ENCODE results near the gene TLR10.
A peak's percentile ranks its signal among the peaks of the same experiment; 100 is the strongest.

TLR10 gene

GRCh38 chr4:38765382-38765781 is 17.4 kb downstream of the TLR10 start:
- peak; percentile 44 to 72 for DNase-seq

- DNase-seq: peak in 1 of 2 donors; percentile 13
These were observed 18.5 kb downstream of the TLR10 start for GRCh38 chr4:38764277-38764676.

- no peak for DNase-seq
These were observed 20.2 kb downstream of the TLR10 start for GRCh38 chr4:38762560-38762959.

GRCh38 chr4:38759790-38760122 is 23.0 kb downstream of the TLR10 start:
- DNase-seq: no peak

GRCh38 chr4:38759113-38759789 is 23.5 kb downstream of the TLR10 start:
- peak; percentile 75 to 82 for DNase-seq

- no peak for DNase-seq
These were observed 24.7 kb downstream of the TLR10 start for GRCh38 chr4:38757945-38758600.

- DNase-seq: no peak
These were observed 29.6 kb downstream of the TLR10 start for GRCh38 chr4:38752941-38753806.

- DNase-seq: peak; percentile 25 to 45
These were observed 30.3 kb downstream of the TLR10 start for GRCh38 chr4:38752372-38752940.

GRCh38 chr4:38751341-38752010 is 31.3 kb downstream of the TLR10 start:
- no peak for DNase-seq

- DNase-seq: no peak
These were observed 33.5 kb downstream of the TLR10 start for GRCh38 chr4:38749336-38749735.

GRCh38 chr4:38747629-38748028 is 35.2 kb downstream of the TLR10 start:
- DNase-seq: no peak

- DNase-seq: no peak
These were observed 36.9 kb downstream of the TLR10 start for GRCh38 chr4:38745881-38746280.

- peak; percentile 68 to 77 for DNase-seq
These were observed 38.9 kb downstream of the TLR10 start for GRCh38 chr4:38743866-38744265.

- DNase-seq: no peak
These were observed 42.5 kb downstream of the TLR10 start for GRCh38 chr4:38740303-38740702.

GRCh38 chr4:38738940-38739803 is 43.6 kb downstream of the TLR10 start:
- no peak for DNase-seq

GRCh38 chr4:38735870-38736269 is 46.9 kb downstream of the TLR10 start:
- DNase-seq: no peak

- DNase-seq: peak; percentile 81 to 87
These were observed 47.9 kb downstream of the TLR10 start for GRCh38 chr4:38734911-38735310.

GRCh38 chr4:38734446-38734845 is 48.3 kb downstream of the TLR10 start:
- peak; percentile 33 to 47 for DNase-seq

GRCh38 chr4:38733663-38734062 is 49.1 kb downstream of the TLR10 start:
- DNase-seq: no peak

- peak; percentile 69 to 71 for DNase-seq
These were observed 51.8 kb downstream of the TLR10 start for GRCh38 chr4:38730830-38731646.

- no peak for DNase-seq
These were observed 52.3 kb downstream of the TLR10 start for GRCh38 chr4:38730493-38730829.

All from inflammatory macrophage (primary cell).